HG03135 (cell line): ENCODE data around the gene RSRC2.
"Not testable (repeated sequence)": the region's sequence is repeated elsewhere in the genome, so short reads cannot be mapped to it uniquely, and the experiment has no call there.

ENCODE experiments used
- ATAC-seq: cut with Tn5 transposase; IDR thresholded peaks from one replicate; pipeline ENCODE4 v1.9.1; 2021; ENCODE audit warnings: mild to moderate bottlenecking, moderate library complexity; ENCODE audit not compliant: unreplicated experiment

Gene RSRC2

DNA sequence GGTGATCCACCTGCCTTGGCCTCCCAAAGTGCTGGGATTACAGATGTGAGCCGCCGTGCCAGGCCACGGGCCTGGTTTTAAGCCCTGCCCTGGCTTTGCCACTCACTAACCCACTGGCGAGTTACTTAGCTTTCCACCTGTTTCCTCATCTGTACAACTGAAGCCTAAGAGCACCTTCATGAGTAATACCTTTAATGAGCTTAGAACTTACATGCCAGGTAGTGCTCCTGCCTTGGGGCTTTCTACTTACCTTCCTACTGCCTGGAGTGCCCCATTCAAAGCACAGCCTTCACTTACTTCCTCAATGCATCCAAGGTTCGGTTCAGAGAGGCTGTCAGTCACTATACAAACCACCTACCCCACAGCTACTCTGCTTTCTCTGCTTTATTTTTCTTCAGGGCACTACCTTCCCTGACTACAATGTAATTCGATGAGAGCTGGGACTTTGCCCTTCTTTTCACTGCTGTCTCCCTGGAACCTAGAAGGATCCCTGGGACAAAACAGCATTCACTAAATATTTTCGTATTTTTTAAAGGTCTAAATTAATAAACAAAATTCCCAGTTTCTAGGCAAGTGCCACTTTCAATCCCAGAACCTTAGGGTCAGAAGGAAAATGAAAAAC, 39.8 kb downstream of the RSRC2 start:
- ATAC-seq, result no peak

- not testable (repeated sequence) for ATAC-seq
These were observed 40.4 kb downstream of the RSRC2 start for GRCh38 chr12:122486360-122486759.

GRCh38 chr12:122484385-122484784, 42.4 kb downstream of the RSRC2 start:
- ATAC-seq, result not testable (repeated sequence)

DNA sequence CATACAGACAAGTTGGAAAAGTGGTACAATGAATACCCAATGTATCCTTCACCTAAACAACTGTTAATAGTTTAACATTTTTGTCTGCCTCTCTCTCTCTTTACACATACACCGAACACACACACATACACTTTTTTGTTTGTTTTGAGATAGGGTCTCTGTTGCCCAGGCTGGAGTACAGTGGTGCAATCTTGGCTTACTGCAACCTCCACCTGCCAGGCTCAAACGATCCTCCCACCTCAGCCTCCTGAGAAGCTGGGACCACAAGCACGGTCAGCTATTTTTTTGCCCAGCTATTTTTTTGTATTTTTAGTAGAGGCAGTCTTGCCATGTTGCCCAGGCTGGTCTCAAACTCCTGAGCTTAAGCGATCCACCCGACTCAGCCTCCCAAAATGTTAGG, 42.8 kb downstream of the RSRC2 start:
- ATAC-seq, result no peak

DNA sequence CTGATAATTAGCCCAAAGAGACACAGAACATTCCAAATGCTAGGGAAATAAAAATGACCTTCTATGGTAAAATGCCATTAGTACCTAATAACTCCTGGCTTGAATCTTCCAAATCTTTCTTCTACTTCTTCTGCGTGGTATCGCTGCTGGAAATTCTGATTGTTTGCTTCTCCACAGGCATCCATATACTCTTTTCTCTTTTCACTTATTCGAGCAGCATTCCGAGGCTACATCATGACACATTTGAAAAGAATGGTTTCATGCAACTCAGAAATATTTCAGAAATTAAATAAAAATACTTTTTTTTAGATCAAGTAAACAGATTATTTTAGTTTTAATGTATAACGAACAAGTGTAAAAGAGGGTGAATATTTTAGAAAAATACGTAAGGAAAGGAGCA, 44.9 kb downstream of the RSRC2 start:
- ATAC-seq, result no peak

- ATAC-seq, result no peak
These were observed 46.0 kb downstream of the RSRC2 start for GRCh38 chr12:122480753-122481152.

DNA sequence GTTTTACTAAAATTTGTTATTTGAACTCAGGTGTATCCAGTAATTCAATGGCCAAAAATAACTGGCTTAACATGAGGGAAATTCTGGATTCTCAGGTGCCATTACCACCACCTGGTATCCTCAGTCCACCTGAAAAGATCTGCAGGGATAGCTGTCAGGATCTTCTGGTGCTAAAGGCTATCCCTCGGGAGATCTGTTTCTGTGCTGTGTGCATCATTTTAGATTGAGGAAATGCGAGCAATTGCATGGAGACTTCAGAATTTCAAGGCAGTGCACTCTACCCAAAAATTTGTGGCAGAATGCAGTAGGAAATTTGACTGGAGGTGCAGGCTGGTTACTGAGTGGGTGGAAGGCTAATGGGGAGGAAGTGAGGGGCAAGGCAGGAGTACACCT, 52.4 kb downstream of the RSRC2 start:
- ATAC-seq, result no peak

- ATAC-seq, result no peak
These were observed 53.0 kb downstream of the RSRC2 start for GRCh38 chr12:122473543-122474323.

- no peak for ATAC-seq
These were observed 55.2 kb downstream of the RSRC2 start for GRCh38 chr12:122471324-122472226.

- ATAC-seq, result not testable (repeated sequence)
These were observed 56.2 kb downstream of the RSRC2 start for GRCh38 chr12:122470576-122470975.

- not testable (repeated sequence) for ATAC-seq
These were observed 56.9 kb downstream of the RSRC2 start for GRCh38 chr12:122469856-122470255.

- no peak for ATAC-seq
These were observed 58.8 kb downstream of the RSRC2 start for GRCh38 chr12:122467983-122468382.

- ATAC-seq, result not testable (repeated sequence)
These were observed 62.3 kb downstream of the RSRC2 start for GRCh38 chr12:122464317-122465042.

DNA sequence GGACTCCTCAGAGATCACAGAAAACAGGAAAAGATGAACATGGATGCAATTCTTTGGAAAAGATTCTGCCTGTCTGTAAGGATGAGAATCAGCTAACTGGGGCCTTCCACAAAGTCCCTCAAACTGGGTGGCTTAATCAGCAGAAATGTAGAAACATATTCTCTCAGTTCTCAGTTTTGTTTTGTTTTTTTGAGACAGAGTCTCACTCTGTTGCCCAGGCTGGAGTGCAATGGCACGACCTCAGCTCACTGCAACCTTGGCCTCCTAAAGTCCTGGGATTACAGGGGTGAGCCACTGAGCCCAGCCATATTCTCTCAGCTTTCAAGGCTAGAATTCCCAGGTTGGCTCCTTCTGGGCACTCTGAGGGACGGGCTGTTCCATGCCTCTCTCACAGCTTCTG, 66.1 kb downstream of the RSRC2 start:
- ATAC-seq, result no peak

GRCh38 chr12:122460061-122460460, 66.7 kb downstream of the RSRC2 start:
- ATAC-seq, result no peak

DNA sequence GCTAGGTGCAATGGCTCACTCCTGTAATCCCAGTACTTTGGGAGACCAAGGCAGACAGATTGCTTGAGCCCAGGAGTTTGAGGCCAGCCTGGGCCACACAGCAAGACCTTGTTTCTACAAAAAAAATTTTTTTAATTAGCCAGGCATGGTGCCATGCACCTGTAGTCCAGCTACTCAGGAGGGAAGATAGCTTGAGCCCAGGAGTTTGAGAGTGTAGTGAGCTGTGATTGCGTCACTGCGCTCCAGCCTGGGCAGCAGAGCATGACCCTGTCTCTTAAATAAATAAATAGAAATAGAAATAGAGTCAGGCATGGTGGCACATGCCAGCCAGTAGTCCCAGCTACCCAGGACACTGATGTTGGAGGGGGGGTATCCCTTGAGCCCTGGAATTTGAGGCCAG, 67.5 kb downstream of the RSRC2 start:
- no peak for ATAC-seq

DNA sequence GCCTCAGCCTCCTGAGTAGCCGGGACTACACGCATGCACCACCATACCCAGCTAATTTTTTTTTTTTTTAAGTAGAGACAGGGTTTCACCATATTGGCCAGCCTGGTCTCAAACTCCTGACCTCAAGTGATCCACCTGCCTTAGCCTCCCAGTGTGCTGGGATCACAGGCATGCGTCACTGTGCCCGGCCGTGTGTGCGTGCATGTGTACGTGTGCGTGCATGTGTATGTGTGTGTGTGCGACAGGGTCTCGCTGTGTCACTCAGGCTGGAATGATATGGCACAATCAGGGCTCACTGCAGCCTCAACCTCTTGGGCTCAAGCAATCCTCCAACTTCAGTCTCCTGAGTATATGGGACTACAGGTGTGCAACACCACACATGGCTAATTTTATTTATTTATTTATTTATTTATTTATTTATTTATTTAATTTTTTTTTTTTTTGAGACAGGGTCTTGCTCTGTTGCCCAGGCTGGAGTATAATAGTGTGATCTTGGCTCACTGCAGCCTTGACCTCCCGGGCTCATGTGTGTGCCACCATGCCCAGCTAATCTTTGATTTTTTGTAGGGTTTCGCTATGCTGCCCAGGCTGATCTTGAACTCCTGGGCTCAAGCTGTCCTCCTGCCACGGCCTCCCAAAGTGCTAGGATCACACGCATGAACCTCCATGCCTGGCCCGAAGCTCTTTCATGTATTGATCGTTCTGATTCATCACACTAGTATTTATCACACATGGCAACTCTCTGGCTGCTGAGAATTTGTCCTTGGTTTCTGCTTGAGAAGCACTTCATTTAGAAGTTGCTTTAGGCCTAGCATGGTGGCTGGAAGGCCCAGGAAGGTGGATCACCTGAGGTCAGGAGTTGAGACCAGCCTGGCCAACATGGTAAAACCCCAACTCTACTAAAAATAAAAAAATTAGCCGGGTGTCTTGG, 68.4 kb downstream of the RSRC2 start:
- no peak for ATAC-seq

DNA sequence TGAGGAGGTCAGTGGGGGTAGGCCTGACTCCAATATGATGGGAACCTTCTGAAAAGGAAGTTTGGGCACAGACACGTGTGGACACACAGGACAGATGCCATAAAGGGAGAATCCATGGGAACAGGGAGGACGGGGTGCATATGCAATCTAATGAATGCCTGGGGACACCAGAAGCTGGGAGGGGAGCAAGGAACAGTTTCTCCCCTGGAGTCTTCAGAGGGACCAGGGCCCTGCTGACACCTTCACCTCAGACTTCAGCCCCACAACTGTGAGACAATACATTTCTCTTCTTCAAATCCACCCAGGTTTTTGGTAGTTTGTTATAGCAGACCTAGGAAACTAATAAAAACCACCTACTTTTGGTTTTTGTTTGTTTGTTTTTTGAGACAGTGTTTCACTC, 69.1 kb downstream of the RSRC2 start:
- ATAC-seq, result no peak

DNA sequence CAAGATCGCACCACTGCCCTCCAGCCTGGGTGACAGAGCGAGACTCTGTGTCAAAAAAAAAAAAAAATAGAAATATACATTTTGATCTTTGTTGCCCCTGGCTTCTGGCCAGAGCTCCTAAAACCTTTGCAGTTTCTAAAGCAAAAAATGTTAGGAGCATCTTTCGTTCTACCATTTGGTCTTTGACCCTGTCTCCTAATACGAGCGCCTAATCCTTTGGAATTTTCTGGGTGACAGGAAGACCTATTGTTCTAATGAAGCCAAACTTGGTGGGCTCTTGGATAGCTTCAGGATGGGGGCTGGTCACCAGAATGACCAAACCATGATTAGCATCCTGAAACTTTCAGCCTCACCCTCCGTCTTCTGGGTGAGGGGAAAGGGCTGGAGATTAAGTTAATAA, 72.0 kb downstream of the RSRC2 start:
- no peak for ATAC-seq

GRCh38 chr12:122454250-122454721, 72.5 kb downstream of the RSRC2 start:
- ATAC-seq, result no peak
